HS-5 (cell line): Measurements from ENCODE around the gene RALA.

ENCODE experiments used
- DNase-seq: peaks from one replicate; pipeline ENCODE4 v3.0.0-alpha.2; 2012; ENCODE audit warnings: low read depth

The RALA gene

GRCh38 chr7:39623047-39623731, at the start of gene RALA:
TSS of gene RALA (plus strand) at chr7:39623572. CDS start at chr7:39686668, 63,096 bp downstream.
- DNase-seq: peak; percentile 91

GRCh38 chr7:39574673-39575349, 48.6 kb upstream of the RALA start:
- DNase-seq: no peak

- DNase-seq: no peak
Measured at GRCh38 chr7:39577229-39577874, 46.0 kb upstream of the RALA start.

GRCh38 chr7:39580149-39580874, 43.1 kb upstream of the RALA start:
- peak; percentile 96 for DNase-seq

- no peak for DNase-seq
Measured at GRCh38 chr7:39582536-39582935, 40.8 kb upstream of the RALA start.

- no peak for DNase-seq
Measured at GRCh38 chr7:39583539-39583938, 39.8 kb upstream of the RALA start.

- DNase-seq: peak; percentile 80
Measured at GRCh38 chr7:39587393-39587792, 36.0 kb upstream of the RALA start.

GRCh38 chr7:39588416-39588815, 35.0 kb upstream of the RALA start:
- no peak for DNase-seq

GRCh38 chr7:39589323-39590111, 33.9 kb upstream of the RALA start:
- DNase-seq: peak; percentile 97

- DNase-seq: no peak
Measured at GRCh38 chr7:39592586-39592985, 30.8 kb upstream of the RALA start.

GRCh38 chr7:39594988-39595620, 28.3 kb upstream of the RALA start:
- no peak for DNase-seq

GRCh38 chr7:39602351-39602750, 21.0 kb upstream of the RALA start:
- DNase-seq: no peak

- no peak for DNase-seq
Measured at GRCh38 chr7:39603924-39604323, 19.4 kb upstream of the RALA start.

- DNase-seq: no peak
Measured at GRCh38 chr7:39605087-39605486, 18.3 kb upstream of the RALA start.

- DNase-seq: no peak
Measured at GRCh38 chr7:39606352-39606751, 17.0 kb upstream of the RALA start.

- DNase-seq: no peak
Measured at GRCh38 chr7:39606941-39607340, 16.4 kb upstream of the RALA start.

GRCh38 chr7:39607865-39608264, 15.5 kb upstream of the RALA start:
- no peak for DNase-seq

- DNase-seq: no peak
Measured at GRCh38 chr7:39608278-39608677, 15.1 kb upstream of the RALA start.

- peak; percentile 93 for DNase-seq
Measured at GRCh38 chr7:39609113-39609934, 14.0 kb upstream of the RALA start.

- DNase-seq: no peak
Measured at GRCh38 chr7:39609935-39610263, 13.5 kb upstream of the RALA start.

GRCh38 chr7:39613577-39613976, 9.8 kb upstream of the RALA start:
- DNase-seq: peak; percentile 98
